Activated T-helper 1 cell treated with Interleukin-2 at 50 U/mL for 16 hours (primary cell): ENCODE measurements around the gene SLC44A3.

Source experiments
- DNase-seq: peaks from one replicate; pipeline ENCODE4 v3.0.0-alpha.2; 2020; ENCODE audit warnings: low read depth

SLC44A3 gene

GRCh38 chr1:94873520-94874351, 53.6 kb downstream of the SLC44A3 start:
- no peak for DNase-seq

GRCh38 chr1:94874423-94874822, 54.3 kb downstream of the SLC44A3 start:
- DNase-seq, result no peak

- no peak for DNase-seq
Observed at GRCh38 chr1:94875794-94876193, 55.6 kb downstream of the SLC44A3 start.

GRCh38 chr1:94876362-94876761, 56.2 kb downstream of the SLC44A3 start:
- DNase-seq, result no peak

- DNase-seq, result no peak
Observed at GRCh38 chr1:94878329-94878728, 58.2 kb downstream of the SLC44A3 start.

GRCh38 chr1:94883691-94884090, 63.5 kb downstream of the SLC44A3 start:
- DNase-seq, result no peak

GRCh38 chr1:94884106-94884505, 63.9 kb downstream of the SLC44A3 start:
- no peak for DNase-seq

- DNase-seq, result no peak
Observed at GRCh38 chr1:94884507-94884906, 64.3 kb downstream of the SLC44A3 start.

- DNase-seq, result no peak
Observed at GRCh38 chr1:94886361-94886760, 66.2 kb downstream of the SLC44A3 start.

- DNase-seq, result no peak
Observed at GRCh38 chr1:94887106-94887505, 66.9 kb downstream of the SLC44A3 start.

- no peak for DNase-seq
Observed at GRCh38 chr1:94887603-94888171, 67.5 kb downstream of the SLC44A3 start.

- DNase-seq, result no peak
Observed at GRCh38 chr1:94888201-94888600, 68.0 kb downstream of the SLC44A3 start.

- DNase-seq, result no peak
Observed at GRCh38 chr1:94892604-94893254, 72.6 kb downstream of the SLC44A3 start.

- DNase-seq, result no peak
Observed at GRCh38 chr1:94894630-94895029, 74.5 kb downstream of the SLC44A3 start.

GRCh38 chr1:94895518-94895917, 75.4 kb downstream of the SLC44A3 start:
- DNase-seq, result no peak

GRCh38 chr1:94898491-94899385, 78.6 kb downstream of the SLC44A3 start:
- DNase-seq, result no peak

- no peak for DNase-seq
Observed at GRCh38 chr1:94899756-94900155, 79.6 kb downstream of the SLC44A3 start.

GRCh38 chr1:94901841-94902240, 81.7 kb downstream of the SLC44A3 start:
- DNase-seq, result no peak

- no peak for DNase-seq
Observed at GRCh38 chr1:94903280-94904009, 83.3 kb downstream of the SLC44A3 start.

- no peak for DNase-seq
Observed at GRCh38 chr1:94905207-94905606, 85.0 kb downstream of the SLC44A3 start.

- no peak for DNase-seq
Observed at GRCh38 chr1:94906382-94906781, 86.2 kb downstream of the SLC44A3 start.

GRCh38 chr1:94907136-94907535, 87.0 kb downstream of the SLC44A3 start:
- no peak for DNase-seq
